Measurements from ENCODE around the gene KCNMB2. TPM values are rescaled to one million over a fixed set of nuclear protein-coding genes. Genes with fewer than 3 reads are reported as not detected.
"Not testable (repeated sequence)": the region's sequence is repeated elsewhere in the genome, so short reads cannot be mapped to it uniquely, and the experiment has no call there.

Gene KCNMB2
- total RNA-seq, 1 donor from 2014 or later = not detected

DNA sequence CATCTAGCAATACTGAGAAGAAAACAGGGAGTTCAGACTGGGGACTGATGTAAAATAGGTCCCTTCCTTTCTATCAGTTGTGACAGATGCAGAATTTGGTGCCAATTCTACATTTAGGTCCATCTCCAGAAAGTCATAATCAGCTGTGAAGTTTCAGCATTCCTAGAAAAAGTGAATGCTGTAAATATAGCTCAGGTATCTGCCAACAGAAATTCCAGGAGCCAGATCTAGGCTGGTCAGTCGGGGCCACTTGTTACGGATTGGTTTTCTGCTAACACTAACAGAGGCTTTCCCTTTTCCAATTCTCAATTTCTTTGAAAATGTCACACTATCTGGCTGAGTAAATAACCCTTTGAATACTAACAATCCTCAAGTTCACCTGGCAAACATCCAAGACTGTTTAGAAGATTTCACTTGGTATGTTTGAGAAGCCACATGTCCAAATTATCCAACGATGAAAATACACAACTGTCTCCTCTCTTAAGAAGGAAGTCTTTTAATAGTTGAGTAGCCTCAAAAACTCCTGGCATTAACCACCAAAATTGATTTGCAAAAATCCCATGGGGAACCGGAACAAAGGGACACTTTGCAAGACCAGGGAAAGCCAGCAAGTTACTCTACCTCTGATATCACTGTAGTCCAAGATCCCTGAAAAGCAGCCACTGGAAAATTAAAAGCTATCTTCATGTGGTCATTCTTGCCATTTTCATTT is 313.1 kb downstream of the KCNMB2 start:
- no peak for DNase-seq (ENCODE audit: low spot score in 2 of 2)
- H3K36me3 ChIP-seq = no peaks in the 10 kb centered on the region
- no peaks in the 10 kb centered on the region for H3K9me3 ChIP-seq
- no peak overlapping the region for H3K27ac ChIP-seq
- H3K4me3 ChIP-seq = no peak overlapping the region
- no peaks in the 10 kb centered on the region for H3K27me3 ChIP-seq
- TF ChIP-seq, protein P1, sequence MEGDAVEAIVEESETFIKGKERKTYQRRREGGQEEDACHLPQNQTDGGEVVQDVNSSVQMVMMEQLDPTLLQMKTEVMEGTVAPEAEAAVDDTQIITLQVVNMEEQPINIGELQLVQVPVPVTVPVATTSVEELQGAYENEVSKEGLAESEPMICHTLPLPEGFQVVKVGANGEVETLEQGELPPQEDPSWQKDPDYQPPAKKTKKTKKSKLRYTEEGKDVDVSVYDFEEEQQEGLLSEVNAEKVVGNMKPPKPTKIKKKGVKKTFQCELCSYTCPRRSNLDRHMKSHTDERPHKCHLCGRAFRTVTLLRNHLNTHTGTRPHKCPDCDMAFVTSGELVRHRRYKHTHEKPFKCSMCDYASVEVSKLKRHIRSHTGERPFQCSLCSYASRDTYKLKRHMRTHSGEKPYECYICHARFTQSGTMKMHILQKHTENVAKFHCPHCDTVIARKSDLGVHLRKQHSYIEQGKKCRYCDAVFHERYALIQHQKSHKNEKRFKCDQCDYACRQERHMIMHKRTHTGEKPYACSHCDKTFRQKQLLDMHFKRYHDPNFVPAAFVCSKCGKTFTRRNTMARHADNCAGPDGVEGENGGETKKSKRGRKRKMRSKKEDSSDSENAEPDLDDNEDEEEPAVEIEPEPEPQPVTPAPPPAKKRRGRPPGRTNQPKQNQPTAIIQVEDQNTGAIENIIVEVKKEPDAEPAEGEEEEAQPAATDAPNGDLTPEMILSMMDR (IDR thresholded peaks at IDR 0.05) = no peak
- H3K4me1 ChIP-seq = peaks cover 0 to 29% of the 10 kb centered on the region in 2 donors
- intact Hi-C loops (cut with DNase I) = no loop called here

DNA sequence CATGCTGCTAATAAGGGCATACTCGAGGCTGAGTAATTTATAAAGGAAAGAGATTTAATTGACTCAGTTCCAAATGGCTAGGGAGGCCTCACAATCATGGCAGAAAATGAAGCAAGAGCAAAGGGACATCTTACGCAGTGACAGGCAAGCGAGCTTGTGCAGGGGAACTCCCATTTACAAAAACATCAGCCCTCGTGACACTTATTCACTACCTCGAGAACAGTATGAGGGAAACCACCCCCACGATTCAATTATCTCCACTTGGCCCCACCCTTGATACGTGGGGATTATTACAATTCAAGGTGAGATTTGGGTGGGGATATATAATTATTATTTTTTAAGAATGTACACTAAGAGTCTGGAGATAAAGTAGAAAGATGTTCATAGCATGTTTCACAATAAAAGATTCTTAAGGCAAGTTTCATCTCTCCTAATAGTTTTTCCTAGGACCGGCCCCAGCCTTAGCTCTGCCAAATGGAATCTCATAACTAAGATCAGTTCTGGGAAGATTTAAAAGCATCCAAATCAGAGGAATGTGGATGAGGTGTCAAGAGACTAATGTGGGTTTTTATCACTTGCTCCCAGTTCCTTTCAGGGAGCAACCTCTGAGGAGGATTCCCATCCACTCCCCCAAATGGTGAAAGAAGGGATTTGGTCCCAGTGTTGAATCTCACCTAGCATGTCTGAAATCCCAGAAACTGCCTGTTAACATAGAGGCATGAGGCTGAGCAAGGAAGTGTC is 314.4 kb downstream of the KCNMB2 start:
- Histone ChIP-seq H3K27ac (no peak overlapping the region), H3K9me3 (no peaks in the 10 kb centered on the region), H3K36me3 (no peaks in the 10 kb centered on the region), H3K27me3 (no peaks in the 10 kb centered on the region), H3K4me1 (peaks cover 0 to 28% of the 10 kb centered on the region in 2 donors), H3K4me3 (no peak overlapping the region)
- TF ChIP-seq, protein P1 (IDR thresholded peaks at IDR 0.05) = no peak
- DNase-seq (ENCODE audit: low spot score in 2 of 2) = no peak
- intact Hi-C loops (cut with DNase I) = no loop called here

DNA sequence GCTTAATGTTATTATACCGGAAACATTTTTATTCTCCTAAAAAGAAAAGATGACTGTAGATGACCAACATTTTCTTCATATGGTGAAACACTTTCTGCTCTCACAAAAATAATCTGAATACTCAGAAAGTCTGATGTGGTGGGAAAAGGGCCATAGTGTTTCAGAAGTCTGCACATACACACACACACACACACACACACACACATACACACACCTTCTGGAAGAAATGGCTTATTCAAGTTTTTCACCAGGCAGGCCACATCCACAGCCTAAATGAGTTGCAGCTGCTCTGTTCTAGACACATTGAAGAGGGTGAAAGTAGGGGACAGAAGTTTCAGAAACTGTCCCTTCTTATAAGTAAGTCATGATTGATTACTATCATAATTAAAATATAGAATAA is 315.3 kb downstream of the KCNMB2 start:
- H3K27me3 ChIP-seq = no peaks in the 10 kb centered on the region
- no peak for DNase-seq (ENCODE audit: low spot score in 2 of 2)
- H3K36me3 ChIP-seq = no peaks in the 10 kb centered on the region
- intact Hi-C loops (cut with DNase I) = no loop called here
- H3K4me3 ChIP-seq = no peak overlapping the region
- no peak overlapping the region for H3K27ac ChIP-seq
- no peaks in the 10 kb centered on the region for H3K9me3 ChIP-seq
- TF ChIP-seq, protein P1 (IDR thresholded peaks at IDR 0.05) = no peak
- peaks cover 0 to 18% of the 10 kb centered on the region in 2 donors for H3K4me1 ChIP-seq

DNA sequence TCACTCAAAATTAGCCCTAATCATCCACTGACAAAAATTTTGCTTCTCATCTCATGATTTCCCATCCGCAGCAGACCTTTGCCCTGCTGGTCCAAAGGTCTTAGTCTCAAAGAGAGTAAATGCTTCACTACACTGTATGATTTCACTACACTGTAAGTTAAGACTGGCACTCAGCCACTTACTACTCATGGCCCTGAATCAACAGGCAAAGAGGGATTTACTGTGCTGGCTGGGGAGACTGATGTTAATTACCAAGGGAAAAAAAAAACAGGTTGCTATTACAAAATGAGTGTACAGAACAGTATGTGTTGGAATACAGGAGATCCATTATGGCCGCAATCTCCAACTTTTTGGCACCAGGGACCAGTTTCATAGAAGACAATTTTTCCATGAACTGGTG is 320.6 kb downstream of the KCNMB2 start:
- no peak for DNase-seq (ENCODE audit: low spot score in 2 of 2)
- no peak overlapping the region for H3K4me3 ChIP-seq
- H3K4me1 ChIP-seq = no peaks in the 10 kb centered on the region
- no peaks in the 10 kb centered on the region for H3K36me3 ChIP-seq
- H3K9me3 ChIP-seq = no peaks in the 10 kb centered on the region
- TF ChIP-seq, protein P1 (IDR thresholded peaks at IDR 0.05) = no peak
- H3K27ac ChIP-seq = no peak overlapping the region
- no peaks in the 10 kb centered on the region for H3K27me3 ChIP-seq
- intact Hi-C loops (cut with DNase I) = no loop called here

DNA sequence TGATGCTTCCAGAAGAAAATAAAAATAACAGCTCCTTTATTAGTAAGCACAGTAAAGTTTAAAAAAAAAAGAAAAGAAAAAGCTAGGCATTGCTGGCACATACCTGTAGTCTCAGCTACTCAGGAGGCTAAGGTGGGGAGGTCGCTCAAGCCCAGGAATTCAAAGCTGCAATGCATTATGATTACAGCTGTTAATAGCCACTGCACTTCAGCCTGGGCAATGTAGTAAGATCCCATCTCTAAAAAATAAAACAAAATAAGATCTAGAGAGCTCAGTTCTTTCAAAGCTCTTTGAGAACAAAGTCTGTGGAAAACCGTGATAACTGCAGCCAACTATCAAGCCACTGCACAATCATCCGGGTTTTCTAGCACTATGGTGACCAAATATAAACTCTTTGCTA is 323.1 kb downstream of the KCNMB2 start:
- intact Hi-C loops (cut with DNase I) = no loop called here

DNA sequence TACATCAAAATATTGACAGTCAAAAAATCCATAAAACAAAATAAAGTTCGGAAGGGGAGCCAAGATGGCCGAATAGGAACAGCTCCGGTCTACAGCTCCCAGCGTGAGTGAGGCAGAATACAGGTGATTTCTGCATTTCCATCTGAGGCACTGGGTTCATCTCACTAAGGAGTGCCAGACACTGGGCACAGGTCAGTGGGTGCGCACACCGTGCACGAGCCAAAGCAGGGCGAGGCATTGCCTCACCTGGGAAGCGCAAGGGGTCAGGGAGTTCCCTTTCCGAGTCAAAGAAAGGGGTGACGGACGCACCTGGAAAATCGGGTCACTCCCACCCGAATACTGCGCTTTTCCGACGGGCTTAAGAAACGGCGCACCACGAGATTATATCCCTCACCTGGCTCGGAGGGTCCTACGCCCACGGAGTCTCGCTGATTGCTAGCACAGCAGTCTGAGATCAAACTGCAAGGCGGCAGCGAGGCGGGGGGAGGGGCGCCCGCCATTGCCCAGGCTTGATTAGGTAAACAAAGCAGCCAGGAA is 323.7 kb downstream of the KCNMB2 start:
- H3K36me3 ChIP-seq; DNase-seq (ENCODE audit: low spot score in 2 of 2); intact Hi-C loops (cut with DNase I); H3K27me3 ChIP-seq; H3K4me3 ChIP-seq; H3K9me3 ChIP-seq; H3K4me1 ChIP-seq; H3K27ac ChIP-seq: not testable (repeated sequence)

More for the DNA sequence above, 323.1 kb downstream of the KCNMB2 start:
- Histone ChIP-seq H3K4me1 (no peaks in the 10 kb centered on the region), H3K36me3 (no peaks in the 10 kb centered on the region), H3K4me3 (no peak overlapping the region), H3K9me3 (no peaks in the 10 kb centered on the region), H3K27ac (no peak overlapping the region), H3K27me3 (no peaks in the 10 kb centered on the region)
- DNase-seq (ENCODE audit: low spot score in 2 of 2) = no peak
- TF ChIP-seq, protein P1 (IDR thresholded peaks at IDR 0.05) = no peak

Measured in ascending aorta (tissue), 2 donors.